Stimulated activated CD8-positive, alpha-beta memory T cell treated with anti-CD3 and anti-CD28 coated beads, Interleukin-15, amount 100 ng/mL, for 24 hours (primary cell): Measurements from ENCODE around the gene BACH2.
"Not testable (repeated sequence)": the region's sequence is repeated elsewhere in the genome, so short reads cannot be mapped to it uniquely, and the experiment has no call there.

Experiments used
- DNase-seq: peaks from one replicate; pipeline ENCODE4 v3.0.0-alpha.2; 2020; ENCODE audit warnings: low read depth

Gene BACH2

GRCh38 chr6:90066697-90067096, 229.9 kb downstream of the BACH2 start:
- no peak for DNase-seq

DNA sequence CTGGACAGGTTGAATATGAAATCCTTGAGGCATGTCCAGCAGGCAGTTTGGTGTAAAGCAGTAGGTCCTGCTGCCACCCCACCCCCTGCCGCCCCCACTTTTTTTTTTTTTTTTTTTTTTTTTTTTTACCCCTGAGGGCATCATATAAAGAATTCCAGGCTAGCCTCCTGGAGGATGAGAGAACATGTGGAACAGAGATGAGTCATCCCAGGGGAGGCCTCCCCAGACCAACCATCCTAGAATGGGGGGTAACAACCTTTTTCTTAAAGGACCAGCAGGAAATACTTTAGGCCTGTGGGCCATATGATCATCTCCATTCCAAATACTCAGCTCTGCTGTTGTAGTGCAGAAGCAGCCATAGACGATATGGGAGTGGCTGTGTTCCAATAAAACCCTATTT, 231.5 kb downstream of the BACH2 start:
- no peak for DNase-seq

DNA sequence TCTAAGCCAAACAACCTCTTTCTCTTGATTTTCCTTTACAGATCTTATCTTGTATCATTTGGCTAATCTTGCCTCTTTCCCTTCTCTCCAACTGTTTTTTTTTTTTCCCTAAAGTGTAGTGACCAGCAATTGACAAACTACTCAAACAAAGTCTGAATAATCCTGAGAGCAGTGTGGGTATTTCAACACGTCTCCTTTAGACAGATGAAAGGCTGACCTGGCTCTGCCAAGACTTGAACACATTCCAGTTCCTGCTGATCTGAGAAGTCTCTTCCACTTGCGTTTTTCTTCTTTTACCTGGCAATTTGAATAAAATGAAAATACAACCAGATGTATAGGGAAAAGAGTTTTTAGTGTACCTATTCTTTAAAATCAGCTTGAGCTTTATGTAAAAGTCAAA, 234.0 kb downstream of the BACH2 start:
- DNase-seq, result no peak

DNA sequence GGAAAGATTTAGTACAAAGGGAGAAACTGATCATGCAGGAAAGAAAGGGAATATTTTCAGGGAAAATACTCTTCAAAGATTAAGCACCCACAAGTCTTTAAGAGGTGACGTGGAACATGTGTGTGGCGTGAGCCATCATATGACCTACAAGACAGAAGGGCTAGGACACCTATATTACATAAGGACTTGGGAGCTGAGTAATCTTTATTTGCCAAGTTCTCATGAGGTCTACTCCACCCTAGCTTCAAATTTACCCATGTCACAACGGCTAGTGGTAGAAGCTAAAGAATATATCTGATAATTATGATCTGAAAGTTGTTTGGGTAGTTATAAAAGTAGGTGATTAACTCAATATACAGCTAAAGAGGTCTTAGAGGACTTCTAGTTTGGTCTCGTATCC, 234.6 kb downstream of the BACH2 start:
- DNase-seq, result no peak

- not testable (repeated sequence) for DNase-seq
Observed at GRCh38 chr6:90059178-90059577, 237.5 kb downstream of the BACH2 start.

GRCh38 chr6:90055924-90056323, 240.7 kb downstream of the BACH2 start:
- DNase-seq, result not testable (repeated sequence)

GRCh38 chr6:90054193-90054592, 242.4 kb downstream of the BACH2 start:
- not testable (repeated sequence) for DNase-seq

DNA sequence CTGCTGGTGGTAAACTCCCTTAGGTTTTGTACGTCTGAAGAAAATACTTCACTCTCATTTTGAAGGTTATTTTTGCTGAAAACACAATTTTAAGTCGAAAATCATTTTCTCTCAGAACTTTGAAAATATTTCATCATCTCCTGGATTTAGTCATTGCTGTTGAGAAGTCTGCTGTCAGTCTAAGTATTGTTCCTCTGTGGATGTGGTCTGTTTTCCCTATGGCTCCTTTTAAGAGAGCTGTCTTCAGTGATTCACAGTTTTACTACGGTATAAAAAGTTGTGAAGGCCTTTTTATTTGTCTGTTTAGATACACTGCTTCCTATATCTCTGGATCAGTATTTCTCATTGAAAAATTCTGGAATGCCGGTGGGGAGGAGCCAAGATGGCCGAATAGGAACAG, 243.0 kb downstream of the BACH2 start:
- no peak for DNase-seq

DNA sequence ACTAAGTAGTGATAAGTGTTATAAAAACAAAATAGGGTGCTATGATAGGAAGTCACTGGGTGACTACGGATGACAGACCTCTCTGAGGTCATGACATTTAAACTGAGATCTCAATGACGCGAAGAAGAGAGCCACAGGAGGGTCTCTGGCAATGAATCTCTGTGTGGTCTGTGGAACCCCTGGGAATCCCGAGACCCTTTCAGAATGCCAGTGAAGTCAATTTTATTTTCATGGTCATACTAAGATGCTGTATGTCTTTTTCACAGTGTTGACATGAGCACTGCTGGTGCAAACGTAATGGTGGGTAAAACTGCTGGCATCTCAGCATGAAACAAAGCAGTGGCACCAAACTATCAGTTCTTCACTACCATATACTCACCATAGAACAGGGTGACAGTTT, 247.3 kb downstream of the BACH2 start:
- DNase-seq, result no peak

DNA sequence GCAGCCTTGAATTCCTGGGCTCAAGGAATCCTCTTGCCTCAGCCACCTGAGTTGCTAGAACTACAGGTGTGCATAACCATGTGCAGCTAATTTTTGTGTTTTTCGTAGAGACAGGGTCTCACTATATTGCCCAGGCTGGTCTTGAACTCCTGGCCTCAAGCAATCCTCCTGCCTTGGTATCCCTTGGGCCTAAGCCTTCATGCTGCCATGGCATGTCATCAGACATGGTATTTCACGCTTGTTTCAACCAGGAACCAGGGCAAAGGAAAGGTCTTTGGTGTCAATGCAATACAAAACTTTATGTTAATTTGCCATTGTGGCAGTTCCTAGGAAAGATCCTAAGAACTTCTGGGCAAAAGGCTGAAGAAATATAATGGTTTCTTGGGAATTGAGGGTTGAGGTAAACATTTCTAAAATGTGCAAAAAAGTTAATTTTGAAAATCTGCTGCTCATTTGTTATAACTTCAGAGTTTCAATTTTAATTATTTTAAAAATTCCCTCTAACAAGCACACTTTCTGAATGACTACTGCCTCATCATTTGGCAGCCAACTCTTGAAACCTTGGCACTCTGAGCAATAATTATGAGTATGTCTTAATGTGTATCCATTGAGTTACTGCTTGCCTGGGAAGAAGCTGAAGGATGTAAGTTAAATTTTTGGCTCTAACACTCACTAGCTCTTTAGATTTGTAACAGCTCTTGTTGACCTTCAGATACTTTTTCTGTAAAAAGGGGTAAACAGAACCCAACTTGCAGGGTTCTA, 248.3 kb downstream of the BACH2 start:
- DNase-seq, result no peak

- DNase-seq, result no peak
Observed at GRCh38 chr6:90045535-90045934, 251.1 kb downstream of the BACH2 start.

GRCh38 chr6:90044833-90045381, 251.7 kb downstream of the BACH2 start:
- no peak for DNase-seq

GRCh38 chr6:90044182-90044832, 252.3 kb downstream of the BACH2 start:
- no peak for DNase-seq

- DNase-seq, result no peak
Observed at GRCh38 chr6:90040931-90041330, 255.7 kb downstream of the BACH2 start.

- no peak for DNase-seq
Observed at GRCh38 chr6:90039911-90040310, 256.7 kb downstream of the BACH2 start.

DNA sequence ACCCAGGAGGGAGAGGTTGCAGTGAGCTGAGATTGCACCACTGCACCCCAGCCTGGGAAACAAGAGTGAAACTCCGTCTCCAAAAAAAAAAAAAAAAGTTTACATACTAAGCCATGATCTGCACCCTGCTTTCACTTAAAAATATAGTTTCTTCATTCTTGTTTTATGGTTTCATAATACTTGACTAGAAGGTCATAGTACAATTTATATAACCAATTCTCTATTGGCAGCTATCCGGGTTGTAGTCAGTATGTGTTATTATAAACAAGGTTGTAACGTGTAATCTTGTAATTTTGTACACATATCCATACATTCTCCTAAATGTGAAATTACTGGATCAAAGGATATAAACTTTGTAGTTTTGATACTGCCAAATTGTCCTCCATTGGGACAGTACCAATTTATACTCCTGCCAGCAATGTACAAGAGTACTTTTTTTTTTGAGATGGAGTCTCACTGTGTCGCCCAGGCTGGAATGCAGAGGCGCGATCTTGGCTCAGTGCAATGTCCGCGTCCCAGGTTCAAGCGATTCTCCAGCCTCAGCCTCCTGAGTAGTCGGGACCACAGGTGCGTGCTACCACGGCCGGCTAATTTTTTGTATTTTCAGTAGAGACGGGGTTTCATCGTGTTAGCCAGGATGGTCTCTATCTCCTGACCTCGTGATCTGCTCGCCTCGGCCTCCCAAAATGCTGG, 257.5 kb downstream of the BACH2 start:
- DNase-seq, result no peak

GRCh38 chr6:90036963-90037362, 259.7 kb downstream of the BACH2 start:
- DNase-seq, result no peak

- DNase-seq, result no peak
Observed at GRCh38 chr6:90035047-90035723, 261.5 kb downstream of the BACH2 start.

DNA sequence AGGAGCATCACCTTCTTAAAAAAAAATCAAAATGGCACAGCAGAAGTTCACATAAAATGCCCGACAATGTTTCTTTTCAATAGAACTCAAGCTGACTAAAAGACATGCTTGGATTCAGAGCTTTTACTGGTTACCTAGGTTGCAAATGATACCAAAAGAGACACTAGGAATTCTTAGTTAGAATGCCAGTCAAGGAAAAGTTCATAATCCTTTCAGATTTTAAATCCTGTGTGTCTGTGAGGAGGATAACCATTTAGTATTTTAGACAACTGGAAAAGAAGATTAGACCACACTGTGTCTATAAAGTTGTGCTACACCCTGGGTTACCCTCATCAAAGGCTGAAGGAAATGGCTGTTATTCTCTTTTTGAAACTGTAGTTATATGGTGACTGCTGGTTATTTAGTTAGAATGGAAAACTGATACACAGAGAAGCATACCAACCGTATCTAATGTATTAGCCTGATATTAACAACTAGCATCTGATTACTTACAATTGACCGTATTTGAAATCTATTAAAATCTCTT, 262.8 kb downstream of the BACH2 start:
- DNase-seq, result no peak

- not testable (repeated sequence) for DNase-seq
Observed at GRCh38 chr6:90032489-90033212, 264.0 kb downstream of the BACH2 start.

DNA sequence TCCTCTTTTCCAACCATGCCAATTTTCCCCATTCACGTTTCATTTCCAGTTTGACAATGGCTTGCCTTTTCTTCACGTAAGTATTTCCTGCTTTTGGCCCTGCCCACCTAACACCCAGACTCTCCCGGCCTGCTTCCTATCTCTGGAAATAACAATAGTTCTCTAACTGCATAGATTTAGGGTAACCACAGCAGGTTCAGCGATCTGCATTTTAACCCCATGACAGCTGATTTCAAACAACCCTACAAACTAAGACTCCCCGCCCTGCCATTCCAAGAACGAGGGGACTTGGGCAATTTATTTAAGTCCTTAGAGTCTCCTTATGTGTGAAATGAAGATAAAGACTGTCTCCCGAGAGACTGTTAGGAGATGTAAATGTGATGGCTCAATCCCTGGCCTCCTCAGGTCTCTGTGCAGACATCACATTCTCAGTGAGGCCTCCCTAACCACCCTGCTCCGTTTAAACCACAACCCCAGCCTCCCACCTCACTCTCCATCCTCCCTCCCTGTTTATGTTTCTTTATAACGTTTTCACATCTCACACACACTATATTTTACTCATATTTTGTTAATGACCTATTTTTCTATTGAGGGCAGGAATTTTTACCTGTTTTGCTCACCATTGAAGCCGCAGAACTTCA, 267.5 kb downstream of the BACH2 start:
- no peak for DNase-seq
